CD14-positive monocyte (primary cell): ENCODE measurements around the gene CXCL12. TPM values are rescaled to one million over a fixed set of nuclear protein-coding genes. Genes with fewer than 3 reads are reported as not detected.

Experiments used
- DNase-seq, 3 donors: peaks; one replicate each; pipeline ENCODE4 v3.0.0-alpha.2; 2011 to 2022
- H2AFZ ChIP-seq: 2 replicates; pipeline ENCODE4 v1.6.0; 2012; ENCODE audit warnings: mild to moderate bottlenecking, low read depth, low read length, inconsistent platforms; ENCODE audit not compliant: insufficient read depth, poor library complexity, severe bottlenecking
- H3K27ac ChIP-seq, 2 donors: 1 replicate in 1 of 2; 2 replicates in 1 of 2; pipeline ENCODE4 v1.5.1; 2012 to 2013; ENCODE audit warnings: low read length in 2 of 2, control low read depth in 1 of 2, inconsistent platforms in 1 of 2, low read depth in 1 of 2, mild to moderate bottlenecking in 1 of 2
- H3K27me3 ChIP-seq, 2 donors: one replicate each; pipeline versions ENCODE4 v1.6.0 to v1.6.1; 2011 to 2013; ENCODE audit warnings: low read length in 2 of 2; ENCODE audit not compliant: control insufficient read depth in 2 of 2, insufficient read depth in 2 of 2
- H3K36me3 ChIP-seq, 2 donors: replicated peaks in 1 of 2; 1 replicate in 1 of 2; 2 replicates in 1 of 2; pipeline versions ENCODE4 v1.5.1 to v1.6.1; 2012 to 2013; ENCODE audit warnings: low read length in 2 of 2, control low read depth in 1 of 2, inconsistent platforms in 1 of 2, mild to moderate bottlenecking in 1 of 2; ENCODE audit not compliant: insufficient read depth in 2 of 2, control insufficient read depth in 1 of 2
- H3K4me1 ChIP-seq, 2 donors: 1 replicate in 1 of 2; 2 replicates in 1 of 2; pipeline versions ENCODE4 v1.5.1 to v1.6.1; 2012 to 2013; ENCODE audit warnings: low read length in 2 of 2, control low read depth in 1 of 2, inconsistent platforms in 1 of 2, mild to moderate bottlenecking in 1 of 2, moderate library complexity in 1 of 2; ENCODE audit not compliant: insufficient read depth in 2 of 2, control insufficient read depth in 1 of 2
- H3K4me2 ChIP-seq: replicated peaks from 2 replicates; pipeline ENCODE3; 2012; ENCODE audit warnings: low read length, moderate library complexity, mild to moderate bottlenecking; ENCODE audit not compliant: poor library complexity, severe bottlenecking; ENCODE audit errors: extremely low read depth
- H3K4me3 ChIP-seq, 3 experiments: fragments of 200-600 bp in 1 of 3; sonication (generic) in 1 of 3; replicated peaks in 1 of 3; 1 replicate in 2 of 3; 2 replicates in 1 of 3; pipeline ENCODE4 v1.5.1; 2011 to 2013; ENCODE audit warnings: low read length in 3 of 3, mild to moderate bottlenecking in 3 of 3, control low read depth in 2 of 3, low read depth in 2 of 3, inconsistent platforms in 1 of 3, moderate library complexity in 1 of 3
- H3K79me2 ChIP-seq: 2 replicates; pipeline ENCODE4 v1.6.0; 2012; ENCODE audit warnings: mild to moderate bottlenecking, control low read depth, inconsistent platforms, low read length, moderate library complexity; ENCODE audit not compliant: insufficient read depth
- H3K9ac ChIP-seq: 2 replicates; pipeline ENCODE4 v1.6.0; 2017; ENCODE audit warnings: low read length, mild to moderate bottlenecking; ENCODE audit not compliant: insufficient read depth, poor library complexity, severe bottlenecking
- H3K9me3 ChIP-seq, 2 donors: replicated peaks in 1 of 2; 1 replicate in 1 of 2; 2 replicates in 1 of 2; pipeline versions ENCODE4 v1.5.1 to v1.6.1; 2012 to 2013; ENCODE audit warnings: low read length in 2 of 2, control low read depth in 1 of 2; ENCODE audit not compliant: control insufficient read depth in 1 of 2, insufficient read depth in 1 of 2
- H4K20me1 ChIP-seq: 2 replicates; pipeline ENCODE4 v1.6.0; 2012; ENCODE audit warnings: mild to moderate bottlenecking, low read length, control low read depth, moderate library complexity; ENCODE audit not compliant: insufficient read depth
- H3K27ac Mint-ChIP-seq, 7 donors: one replicate each; pipeline ENCODE4 v1.8.0; 2020; ENCODE audit warnings: mild to moderate bottlenecking in 7 of 7, mixed read lengths in 7 of 7, moderate library complexity in 6 of 7, inconsistent platforms in 2 of 7
- H3K27me3 Mint-ChIP-seq, 3 donors: one replicate each; pipeline ENCODE4 v1.8.0; 2021 to 2022; ENCODE audit warnings: low read depth in 3 of 3, mild to moderate bottlenecking in 3 of 3, mixed read lengths in 3 of 3, moderate library complexity in 3 of 3, inconsistent platforms in 1 of 3
- H3K36me3 Mint-ChIP-seq, 2 donors: one replicate each; pipeline ENCODE4 v1.8.0; 2020; ENCODE audit warnings: mixed read lengths in 2 of 2, inconsistent platforms in 1 of 2, mild to moderate bottlenecking in 1 of 2
- H3K4me1 Mint-ChIP-seq: one replicate; pipeline ENCODE4 v1.8.0; 2020; ENCODE audit warnings: mild to moderate bottlenecking, mixed read lengths
- H3K4me3 Mint-ChIP-seq, 2 donors: one replicate each; pipeline ENCODE4 v1.8.0; 2020; ENCODE audit warnings: mild to moderate bottlenecking in 2 of 2, mixed read lengths in 2 of 2, moderate library complexity in 1 of 2
- H3K9me3 Mint-ChIP-seq, 7 donors: one replicate each; pipeline ENCODE4 v1.8.0; 2020 to 2022; ENCODE audit warnings: mixed read lengths in 7 of 7, mild to moderate bottlenecking in 6 of 7, moderate library complexity in 6 of 7, inconsistent platforms in 2 of 7
- WGBS: methylation state at CpG from one replicate; pipeline ENCODE4 v1.1.5; 2013; ENCODE audit warnings: missing lambda C conversion rate; ENCODE audit not compliant: insufficient coverage; 5-methylcytosine and 5-hydroxymethylcytosine counted together
- intact Hi-C, 2 donors: fragments of 100-400 bp; cut with micrococcal nuclease; formaldehyde crosslinking; loops; one replicate each; pipeline versions ENCODE4 v1.15.0 to v1.15.1; 2023
- polyA plus RNA-seq, 3 donors: library from polyadenylated mRNA; depleted of rRNA in 1 of 3; unstranded in 2 of 3; stranded (reverse) in 1 of 3; fragments of 300-500 nt in 2 of 3; fragments of >200 nt in 1 of 3; fragmentation: Illumina TruSeq in 2 of 3; gene quantifications; 1 replicate in 2 of 3; 2 replicates in 1 of 3; pipeline ENCODE4 v1.2.3, GENCODE V29; 2012 to 2021
- TF ChIP-seq, protein P1 (sequence below): fragments of 200-600 bp; IDR thresholded peaks from one replicate; pipeline ENCODE4 v1.8.0; 2022; ENCODE audit warnings: antibody characterized with exemption, mild to moderate bottlenecking

CXCL12 gene
- polyA plus RNA-seq, 3 donors, result 0.21 TPM; not detected in 2

DNA sequence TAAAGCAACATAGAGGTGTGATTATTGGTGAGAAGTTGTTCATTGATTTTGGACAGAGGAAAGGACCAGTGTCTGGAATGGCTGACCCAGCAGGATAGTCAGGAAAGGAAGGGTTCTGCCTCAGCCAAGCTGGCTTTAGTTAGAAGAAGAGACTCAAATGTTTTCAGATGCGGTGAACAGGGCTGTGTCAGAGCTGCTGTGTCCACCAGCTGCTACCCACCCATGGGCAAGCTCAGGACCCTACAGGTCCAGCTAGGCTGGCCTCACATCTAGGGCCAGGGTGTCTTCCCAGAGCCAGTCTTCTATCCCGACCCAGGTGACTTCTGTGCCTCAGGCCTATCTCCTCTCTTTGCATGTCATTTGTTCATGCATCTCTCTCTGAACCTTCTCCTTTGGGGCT, 37.3 kb upstream of the CXCL12 start:
- intact Hi-C loops, result no loop called here
- H3K9me3 Mint-ChIP-seq, result peaks cover 0 to 20% (median 4%) of the 10 kb centered on the region in 7 donors
- no peak overlapping the region for H3K27ac ChIP-seq
- H3K9me3 ChIP-seq, result no peaks in the 10 kb centered on the region
- no peaks in the 10 kb centered on the region for H3K36me3 ChIP-seq
- H3K36me3 Mint-ChIP-seq, result no peaks in the 10 kb centered on the region
- no peaks in the 10 kb centered on the region for H4K20me1 ChIP-seq
- H3K27ac Mint-ChIP-seq, result no peak overlapping the region
- DNase-seq, result no peak
- H3K27me3 Mint-ChIP-seq, result peaks cover 2 to 10% (median 2%) of the 10 kb centered on the region in 3 donors
- no peak overlapping the region for H3K4me2 ChIP-seq
- peaks cover 2% of the 10 kb centered on the region for H3K4me1 Mint-ChIP-seq
- no peak overlapping the region for H3K4me3 ChIP-seq
- no peaks in the 10 kb centered on the region for H3K27me3 ChIP-seq
- no peak overlapping the region for H3K4me3 Mint-ChIP-seq
- WGBS, result 93% methylated on average over 2 of the region's 2 CpGs
- no peak overlapping the region for H3K9ac ChIP-seq
- no peak overlapping the region for H2AFZ ChIP-seq
- TF ChIP-seq, protein P1, sequence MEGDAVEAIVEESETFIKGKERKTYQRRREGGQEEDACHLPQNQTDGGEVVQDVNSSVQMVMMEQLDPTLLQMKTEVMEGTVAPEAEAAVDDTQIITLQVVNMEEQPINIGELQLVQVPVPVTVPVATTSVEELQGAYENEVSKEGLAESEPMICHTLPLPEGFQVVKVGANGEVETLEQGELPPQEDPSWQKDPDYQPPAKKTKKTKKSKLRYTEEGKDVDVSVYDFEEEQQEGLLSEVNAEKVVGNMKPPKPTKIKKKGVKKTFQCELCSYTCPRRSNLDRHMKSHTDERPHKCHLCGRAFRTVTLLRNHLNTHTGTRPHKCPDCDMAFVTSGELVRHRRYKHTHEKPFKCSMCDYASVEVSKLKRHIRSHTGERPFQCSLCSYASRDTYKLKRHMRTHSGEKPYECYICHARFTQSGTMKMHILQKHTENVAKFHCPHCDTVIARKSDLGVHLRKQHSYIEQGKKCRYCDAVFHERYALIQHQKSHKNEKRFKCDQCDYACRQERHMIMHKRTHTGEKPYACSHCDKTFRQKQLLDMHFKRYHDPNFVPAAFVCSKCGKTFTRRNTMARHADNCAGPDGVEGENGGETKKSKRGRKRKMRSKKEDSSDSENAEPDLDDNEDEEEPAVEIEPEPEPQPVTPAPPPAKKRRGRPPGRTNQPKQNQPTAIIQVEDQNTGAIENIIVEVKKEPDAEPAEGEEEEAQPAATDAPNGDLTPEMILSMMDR, result no peak
- no peaks in the 10 kb centered on the region for H3K79me2 ChIP-seq
- H3K4me1 ChIP-seq, result peaks cover 0 to under 1% of the 10 kb centered on the region in 2 donors

DNA sequence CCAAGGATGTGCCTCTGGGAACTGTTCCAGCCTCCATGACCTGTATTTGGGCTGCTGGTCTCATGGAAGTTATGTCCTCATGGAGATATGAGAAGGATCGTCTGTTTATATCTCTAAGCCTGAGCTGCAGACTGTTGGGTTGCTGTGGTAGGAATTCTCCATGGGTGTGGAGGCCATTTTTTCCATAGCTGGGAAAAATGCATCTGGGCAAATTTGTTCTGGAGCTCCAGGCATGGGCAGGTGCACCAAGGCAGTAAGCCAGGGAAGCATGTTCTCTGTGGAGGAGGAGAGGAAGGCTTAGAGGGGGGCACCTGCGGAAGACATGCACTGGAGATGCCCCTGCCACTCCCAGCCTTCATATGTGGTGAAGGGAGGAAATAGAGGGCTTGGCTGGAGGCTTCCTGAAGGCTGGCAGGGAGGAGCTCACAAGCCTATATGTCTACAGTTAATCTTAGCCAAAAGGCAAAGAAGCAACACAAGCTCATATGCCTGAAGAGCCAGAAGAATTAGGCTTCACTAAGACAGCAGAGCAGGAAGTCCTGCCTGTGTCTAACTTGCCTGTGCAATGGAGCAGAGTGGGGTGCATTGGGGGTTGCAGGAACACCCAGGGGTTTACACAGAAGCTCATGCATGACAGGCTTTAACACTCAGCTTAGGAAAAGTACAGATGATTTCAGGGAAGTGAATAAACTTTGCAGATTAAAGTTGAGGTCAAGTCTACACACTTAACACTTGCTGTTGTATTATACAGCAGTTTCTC, 35.1 kb upstream of the CXCL12 start:
- DNase-seq, result no peak
- Mint-ChIP-seq H3K4me1 (peaks cover 11% of the 10 kb centered on the region), H3K27ac (peak overlapping the region in 1 of 7 donors; percentile 29), H3K27me3 (peaks cover 2 to 3% (median 2%) of the 10 kb centered on the region in 3 donors), H3K36me3 (no peaks in the 10 kb centered on the region), H3K9me3 (peaks cover 0 to 12% (median 2%) of the 10 kb centered on the region in 7 donors), H3K4me3 (no peak overlapping the region)
- Histone ChIP-seq H3K36me3 (no peaks in the 10 kb centered on the region), H3K9me3 (no peaks in the 10 kb centered on the region), H3K27me3 (no peaks in the 10 kb centered on the region), H2AFZ (no peak overlapping the region), H3K9ac (no peak overlapping the region), H3K79me2 (no peaks in the 10 kb centered on the region), H3K4me2 (no peak overlapping the region), H3K27ac (no peak overlapping the region), H4K20me1 (no peaks in the 10 kb centered on the region), H3K4me1 (peaks cover 6 to 9% of the 10 kb centered on the region in 2 donors), H3K4me3 (no peak overlapping the region)
- intact Hi-C loops, result no loop called here
- TF ChIP-seq, protein P1, result no peak
- 53% methylated on average over 2 of the region's 2 CpGs for WGBS
